K562 (cell line): ENCODE measurements around the gene A4GNT. TPM values are rescaled to one million over a fixed set of nuclear protein-coding genes. Genes with fewer than 3 reads are reported as not detected.

Source experiments
- ATAC-seq: fragments of 200-7000 bp; cut with Tn5 transposase; 3 replicates; pipeline ENCODE4 v1.9.1; 2020; ENCODE audit warnings: moderate library complexity
- BruUV-seq: library from RNA; stranded (reverse); fragments of 400-500 nt; replicated peaks from 2 replicates; lab custom pipeline; 2021; lab: Mats Ljungman, UMichigan
- CTCF ChIA-PET: fragments of 300-600 bp; formaldehyde crosslinking; extraction: SDS; loops from one replicate; lab custom pipeline; 2021; ENCODE audit warnings: low intra/inter-chr PET ratio; lab: Yijun Ruan, JAX
- POLR2A ChIA-PET: fragments of 300-600, 350-650 bp; sonication (Branson Sonifier 250); formaldehyde crosslinking; extraction: SDS; loops from one replicate; lab custom pipeline; 2021; ENCODE audit warnings: antibody characterized with exemption, inconsistent platforms; lab: Yijun Ruan, JAX
- DNase-seq, 4 experiments: peaks; one replicate each; pipeline versions ENCODE4 v3.0.0 to v3.0.0-alpha.2; 2011 to 2018; ENCODE audit warnings: low spot score in 3 of 4, mixed read lengths in 3 of 4; ENCODE audit errors: extremely low read depth in 1 of 4
- FAIRE-seq: peaks from 2 replicates; lab custom pipeline; 2011; peaks lifted over from hg19 to GRCh38; lab: Jason Lieb, UNC
- H2AFZ ChIP-seq: 2 replicates; pipeline ENCODE4 v1.6.0; 2011; ENCODE audit warnings: low read depth, low read length, control low read depth, inconsistent platforms
- H3K27ac ChIP-seq: fragments of 200-600 bp; 3 replicates; pipeline ENCODE4 v1.8.0; 2011; ENCODE audit warnings: low read depth, mild to moderate bottlenecking, control low read depth, inconsistent platforms, low read length, moderate library complexity, mixed read lengths; ENCODE audit errors: extremely low read depth
- H3K27me3 ChIP-seq, 2 experiments: fragments of 300-600 bp in 1 of 2; 2 replicates in 1 of 2; 3 replicates in 1 of 2; pipeline versions ENCODE4 v1.6.0 to v1.8.0; 2011; ENCODE audit warnings: inconsistent platforms in 2 of 2, low read length in 2 of 2, mild to moderate bottlenecking in 1 of 2, mixed read lengths in 1 of 2, moderate library complexity in 1 of 2; ENCODE audit not compliant: control insufficient read depth in 2 of 2, insufficient read depth in 2 of 2
- H3K36me3 ChIP-seq: fragments of 300-600 bp; 3 replicates; pipeline ENCODE4 v1.8.0; 2011; ENCODE audit warnings: mild to moderate bottlenecking, low read length, inconsistent platforms; ENCODE audit not compliant: control insufficient read depth, insufficient read depth
- H3K4me1 ChIP-seq, 2 experiments: fragments of 200-600 bp in 1 of 2; replicated peaks in 1 of 2; 2 replicates in 1 of 2; 3 replicates in 1 of 2; pipeline versions ENCODE4 v1.5.1 to v1.8.0; 2011; ENCODE audit warnings: inconsistent platforms in 2 of 2, low read length in 2 of 2, mild to moderate bottlenecking in 1 of 2, mixed read lengths in 1 of 2, moderate library complexity in 1 of 2; ENCODE audit not compliant: control insufficient read depth in 2 of 2, insufficient read depth in 2 of 2
- H3K4me2 ChIP-seq: 2 replicates; pipeline ENCODE4 v1.6.1; 2011; ENCODE audit warnings: low read length, control low read depth, inconsistent platforms, mixed read lengths; ENCODE audit not compliant: insufficient read depth
- H3K4me3 ChIP-seq: fragments of 200-600 bp; sonication (generic), shearing (Covaris generic); 2 replicates; pipeline ENCODE4 v1.5.1; 2016; ENCODE audit warnings: control low read depth, inconsistent platforms
- H3K79me2 ChIP-seq: fragments of 200-600 bp; 3 replicates; pipeline ENCODE4 v1.8.0; 2011; ENCODE audit warnings: low read length, inconsistent platforms; ENCODE audit not compliant: control insufficient read depth, insufficient read depth
- H3K9ac ChIP-seq, 2 experiments: 2 replicates each; pipeline versions ENCODE4 v1.6.0 to v1.6.1; 2011; ENCODE audit warnings: low read depth in 2 of 2, low read length in 2 of 2, control low read depth in 1 of 2, inconsistent platforms in 1 of 2, mild to moderate bottlenecking in 1 of 2, mixed read lengths in 1 of 2; ENCODE audit not compliant: insufficient read depth in 1 of 2
- H3K9me1 ChIP-seq: one replicate; pipeline ENCODE4 v1.6.0; 2011; ENCODE audit warnings: inconsistent platforms, mild to moderate bottlenecking, low read length, moderate library complexity; ENCODE audit not compliant: control insufficient read depth, insufficient read depth
- H3K9me3 ChIP-seq: replicated peaks from 2 replicates; pipeline ENCODE4 v1.5.1; 2011; ENCODE audit warnings: low read depth, low read length, inconsistent platforms; ENCODE audit not compliant: control insufficient read depth, insufficient read depth
- H4K20me1 ChIP-seq: replicated peaks from 2 replicates; pipeline ENCODE4 v1.6.1; 2011; ENCODE audit warnings: low read length, inconsistent platforms, mixed read lengths; ENCODE audit not compliant: control insufficient read depth, insufficient read depth
- CTCFL ChIP-seq: IDR thresholded peaks from 2 replicates; pipeline ENCODE4 v1.6.1; 2011; ENCODE audit warnings: borderline replicate concordance, low read depth, mild to moderate bottlenecking, moderate library complexity, low read length; ENCODE audit not compliant: insufficient read depth, poor library complexity, severe bottlenecking
- ESRRB ChIP-seq: fragments of 250-450 bp; sonication (Bioruptor Pico); IDR thresholded peaks from 2 replicates; pipeline ENCODE4 v1.5.0; 2020; ENCODE audit warnings: mild to moderate bottlenecking, moderate library complexity, borderline replicate concordance
- ETV5 ChIP-seq: sonication (generic); formaldehyde crosslinking; IDR thresholded peaks from 2 replicates; pipeline ENCODE4 v1.4.0; 2020; ENCODE audit warnings: low read depth, mild to moderate bottlenecking, missing genetic modification reagents
- HLTF ChIP-seq: fragments of 450-650 bp; IDR thresholded peaks from 2 replicates; pipeline ENCODE4 v1.6.1; 2016
- ID3 ChIP-seq, 2 experiments: fragments of 250-450 bp in 1 of 2; fragments of 450-650 bp in 1 of 2; sonication (Bioruptor Pico) in 1 of 2; IDR thresholded peaks; 2 replicates each; pipeline versions ENCODE4 v1.6.1 to v1.8.0; 2016 to 2021; ENCODE audit warnings: mild to moderate bottlenecking in 2 of 2, moderate library complexity in 2 of 2, missing compliant biosample characterization in 1 of 2, missing genetic modification characterization in 1 of 2
- MAFF ChIP-seq: IDR thresholded peaks from 2 replicates; pipeline ENCODE4 v1.6.1; 2012; ENCODE audit warnings: low read length, improper control_type of control experiment
- MED1 ChIP-seq: sonication (generic); formaldehyde crosslinking; IDR thresholded peaks from 2 replicates; pipeline ENCODE4 v1.8.1; 2023; ENCODE audit warnings: missing genetic modification reagents, borderline replicate concordance
- MEF2A ChIP-seq: IDR thresholded peaks from 2 replicates; pipeline ENCODE4 v1.6.1; 2011; ENCODE audit warnings: low read depth, mild to moderate bottlenecking, low read length, moderate library complexity; ENCODE audit not compliant: control insufficient read depth
- NELFE ChIP-seq: IDR thresholded peaks from 2 replicates; pipeline ENCODE4 v1.6.1; 2011; ENCODE audit warnings: mild to moderate bottlenecking; ENCODE audit not compliant: insufficient read depth, insufficient read length
- NONO ChIP-seq, 2 experiments: fragments of 200-400 bp in 1 of 2; fragments of 450-650 bp in 1 of 2; formaldehyde crosslinking in 1 of 2; IDR thresholded peaks; 2 replicates each; pipeline ENCODE4 v1.6.1; 2017; ENCODE audit warnings: low read depth in 2 of 2, mild to moderate bottlenecking in 2 of 2, moderate library complexity in 2 of 2, low read length in 1 of 2
- PHF20 ChIP-seq: fragments of 450-650 bp; IDR thresholded peaks from 2 replicates; pipeline ENCODE4 v1.6.1; 2018; ENCODE audit not compliant: partially characterized antibody
- TBL1XR1 ChIP-seq, 2 experiments: IDR thresholded peaks; 2 replicates each; pipeline ENCODE4 v1.6.1; 2012; ENCODE audit warnings: improper control_type of control experiment in 2 of 2, low read length in 2 of 2, mild to moderate bottlenecking in 1 of 2
- ZBTB7A ChIP-seq: IDR thresholded peaks from 2 replicates; pipeline ENCODE4 v1.6.1; 2011; ENCODE audit warnings: low read depth, mild to moderate bottlenecking, low read length, moderate library complexity, borderline replicate concordance; ENCODE audit not compliant: control insufficient read depth
- ZNF717 ChIP-seq: fragments of 250-450 bp; sonication (Bioruptor Pico); IDR thresholded peaks from 2 replicates; pipeline ENCODE4 v1.5.0; 2021
- WGBS: fragments of 100-300 bp; shearing (Covaris generic); methylation state at CpG from one replicate; pipeline ENCODE4 v1.1.6; 2016; ENCODE audit warnings: low coverage, mixed read lengths; ENCODE audit not compliant: insufficient coverage; ENCODE audit errors: missing lambda C conversion rate; 5-methylcytosine and 5-hydroxymethylcytosine counted together
- in situ Hi-C: fragments of 300-500 bp; cut with MboI; formaldehyde crosslinking; loops from 4 replicates; pipeline ENCODE4 v1.15.0; 2018; ENCODE audit warnings: inconsistent platforms, mixed read lengths
- intact Hi-C: fragments of 100-400 bp; cut with micrococcal nuclease; formaldehyde crosslinking; loops from 2 replicates; pipeline ENCODE4 v1.14.2; 2022
- polyA plus RNA-seq, 8 experiments: library from polyadenylated mRNA; depleted of rRNA in 4 of 8; stranded (reverse) in 5 of 8; unstranded in 3 of 8; fragments of >200 nt; fragmentation: Nextera tagmentation in 2 of 8; fragmentation: Illumina TruSeq in 1 of 8; extraction: Ambion mirVana in 2 of 8; extraction: Trizol in 1 of 8; gene quantifications; 2 replicates each; pipeline versions ENCODE4 v1.2.1 to v1.2.3, GENCODE V29; 2011 to 2014; ENCODE audit warnings: inconsistent platforms in 1 of 8, missing spikeins in 1 of 8
- total RNA-seq, 7 experiments: library from RNA; depleted of rRNA in 6 of 7; stranded (reverse); fragments of >200 nt in 6 of 7; fragmentation: Illumina TruSeq in 2 of 7; extraction: Trizol in 2 of 7; gene quantifications; 2 replicates each; pipeline versions ENCODE4 v1.2.1 to v1.2.3, GENCODE V29; 2011 to 2021; ENCODE audit warnings: low replicate concordance in 1 of 7

Gene A4GNT
- total and polyA plus RNA-seq, 9 of the 15 experiments (the other 6 are each of a cell fraction or from before 2014, with no cell fraction given) = not detected

GRCh38 chr3:138174421-138175131, 42.4 kb upstream of the A4GNT start, which contains the start of gene DBR1:
Gene DBR1, minus strand, starts transcription at chr3:138174921. Its CDS starts 126 bp downstream, at chr3:138174795.
- intact Hi-C loops = no loop called here
- POLR2A ChIA-PET = interaction anchor here (0.5 to 2.8 kb wide), 14 partner anchors 9 to 111 kb away, joined by 3 to 14 read pairs (median 3); partner anchors contain the start of gene ARMC8
- peak within 1 kb of the TSS; percentile 83 for H3K27ac ChIP-seq
- H3K9ac ChIP-seq = peak within 1 kb of the TSS; percentile 84 to 96
- no peaks in the 10 kb centered on the region for H3K27me3 ChIP-seq
- ATAC-seq = peak; percentile 95
- H3K9me3 ChIP-seq = no peaks in the 10 kb centered on the region
- CTCF ChIA-PET = interaction anchor here (0.6 kb wide), 1 partner anchor 20 kb away, joined by 3 read pairs; no protein-coding TSS in a partner anchor
- peak within 1 kb of the TSS; percentile 97 for H2AFZ ChIP-seq
- H3K36me3 ChIP-seq = peaks cover 23% of the 10 kb centered on the region; the same call in 2 of the 3 replicates
- in situ Hi-C loops = no loop called here
- no TSS peak for BruUV-seq
- peaks cover 27% of the 10 kb centered on the region for H3K79me2 ChIP-seq
- no peaks in the 10 kb centered on the region; a peak in 2 of 5 replicates for H3K4me1 ChIP-seq
- peak within 1 kb of the TSS; percentile 91 for H3K4me2 ChIP-seq
- DNase-seq = peak; percentile 67 to 86 (median 74)
- no peaks in the 10 kb centered on the region for H4K20me1 ChIP-seq
- no peaks in the 10 kb centered on the region for H3K9me1 ChIP-seq
- under 1% methylated on average over 34 of the region's 38 CpGs for WGBS
- no peak for FAIRE-seq
- H3K4me3 ChIP-seq = peak within 1 kb of the TSS; percentile 70
- TF ChIP-seq MEF2A = no peak
- no peak for TF ChIP-seq ZNF717 (CRISPR knock-in tag)
- no peak for TF ChIP-seq ZBTB7A
- TF ChIP-seq HLTF = no peak
- TF ChIP-seq TBL1XR1 (IDR thresholded peaks at IDR 0.05; ENCODE audit: low read length in 2 of 2) = 0 out of 4 replicates have a peak, but pooled peaks of 1 of the 2 experiments have one; percentile 55
- TF ChIP-seq ETV5 (CRISPR knock-in tag) = 0 out of 2 replicates have a peak, but pooled peaks have one; percentile 24
- no peak for TF ChIP-seq ID3 (CRISPR knock-in tag; IDR thresholded peaks at IDR 0.05)
- TF ChIP-seq ID3 (tag; IDR thresholded peaks at IDR 0.05) = 0 out of 2 replicates have a peak, but pooled peaks have one; percentile 50
- no peak for TF ChIP-seq ESRRB
- TF ChIP-seq NONO (IDR thresholded peaks at IDR 0.05; ENCODE audit: low read depth in 2 of 2, low read length in 1 of 2) = peak in 1 of 2 experiments; percentile 98; a peak in 2 of 4 replicates
- TF ChIP-seq CTCFL = no peak
- peak; percentile 75 for TF ChIP-seq PHF20
- no peak for TF ChIP-seq MED1 (CRISPR knock-in tag)
- TF ChIP-seq MAFF = peak; percentile 61
- peak; percentile 31 for TF ChIP-seq NELFE
